T-cell (primary cell): ENCODE measurements around the gene CLDN18. TPM values are rescaled to one million over a fixed set of nuclear protein-coding genes. Genes with fewer than 3 reads are reported as not detected.

Experiments used
- ATAC-seq, 4 experiments: fragments of 200-7000 bp in 3 of 4; fragments of 150-1000 bp in 1 of 4; cut with Tn5 transposase; replicated peaks in 1 of 4; 1 replicate in 3 of 4; 2 replicates in 1 of 4; pipeline ENCODE4 v1.10.0; 2021; ENCODE audit warnings: moderate library complexity in 3 of 4, mild to moderate bottlenecking in 2 of 4, moderate number of reproducible peaks in 1 of 4
- CTCF ChIA-PET, 2 donors: fragments of 300-600 bp; sonication (Branson Sonifier 250); formaldehyde crosslinking; loops; one replicate each; lab custom pipeline; 2022; ENCODE audit warnings: antibody characterized with exemption in 2 of 2; lab: Charles Lee
- POLR2A ChIA-PET, 2 donors: fragments of 300-600 bp; sonication (Branson Sonifier 250); formaldehyde crosslinking; loops; one replicate each; lab custom pipeline; 2022; ENCODE audit warnings: antibody characterized with exemption in 2 of 2; lab: Charles Lee
- DNase-seq, 35 experiments: peaks; one replicate each; pipeline versions ENCODE4 v3.0.0 to v3.0.0-alpha.2; 2013 to 2023
- H3K27ac ChIP-seq: one replicate; pipeline ENCODE4 v1.5.1; 2013; ENCODE audit warnings: low read length
- H3K27me3 ChIP-seq, 2 experiments: replicated peaks in 1 of 2; 1 replicate in 1 of 2; 2 replicates in 1 of 2; pipeline versions ENCODE4 v1.6.1 to v1.7.0; 2013; ENCODE audit warnings: low read length in 1 of 2, mixed read lengths in 1 of 2; ENCODE audit not compliant: control insufficient read depth in 2 of 2, insufficient read depth in 2 of 2; ENCODE audit errors: extremely low read depth in 1 of 2
- H3K36me3 ChIP-seq, 2 donors: 1 replicate in 1 of 2; 2 replicates in 1 of 2; pipeline versions ENCODE4 v1.6.1 to v1.7.0; 2013; ENCODE audit warnings: low read length in 1 of 2; ENCODE audit not compliant: control insufficient read depth in 2 of 2, insufficient read depth in 1 of 2; ENCODE audit errors: extremely low read depth in 1 of 2
- H3K4me1 ChIP-seq, 2 experiments: 1 replicate in 1 of 2; 2 replicates in 1 of 2; pipeline versions ENCODE4 v1.6.1 to v1.7.0; 2013; ENCODE audit warnings: low read length in 2 of 2, mixed read lengths in 1 of 2; ENCODE audit not compliant: insufficient read depth in 2 of 2, control insufficient read depth in 1 of 2; ENCODE audit errors: extremely low read depth in 1 of 2
- H3K4me3 ChIP-seq, 2 donors: 1 replicate in 1 of 2; 2 replicates in 1 of 2; pipeline versions ENCODE4 v1.5.1 to v1.7.0; 2013; ENCODE audit warnings: mild to moderate bottlenecking in 2 of 2, low read length in 1 of 2, moderate library complexity in 1 of 2; ENCODE audit not compliant: control insufficient read depth in 1 of 2; ENCODE audit errors: extremely low read depth in 1 of 2
- H3K9me3 ChIP-seq: 2 replicates; pipeline ENCODE4 v1.7.0; 2013
- H3K27ac Mint-ChIP-seq, 2 donors: one replicate each; pipeline ENCODE4 v1.8.0; 2020 to 2021; ENCODE audit warnings: mild to moderate bottlenecking in 2 of 2, mixed read lengths in 2 of 2
- H3K27me3 Mint-ChIP-seq, 2 donors: one replicate each; pipeline ENCODE4 v1.8.0; 2021 to 2022; ENCODE audit warnings: mixed read lengths in 2 of 2
- H3K36me3 Mint-ChIP-seq: one replicate; pipeline ENCODE4 v1.8.0; 2021; ENCODE audit warnings: mixed read lengths
- H3K4me1 Mint-ChIP-seq, 3 donors: one replicate each; pipeline ENCODE4 v1.8.0; 2020 to 2022; ENCODE audit warnings: mixed read lengths in 3 of 3, mild to moderate bottlenecking in 1 of 3
- H3K4me3 Mint-ChIP-seq, 3 donors: one replicate each; pipeline ENCODE4 v1.8.0; 2020 to 2022; ENCODE audit warnings: mild to moderate bottlenecking in 3 of 3, mixed read lengths in 3 of 3, moderate library complexity in 3 of 3
- H3K9me3 Mint-ChIP-seq, 3 donors: one replicate each; pipeline ENCODE4 v1.8.0; 2020 to 2022; ENCODE audit warnings: mixed read lengths in 3 of 3
- WGBS: methylation state at CpG from one replicate; pipeline ENCODE4 v1.1.5; 2013; ENCODE audit warnings: missing lambda C conversion rate; ENCODE audit not compliant: insufficient coverage; 5-methylcytosine and 5-hydroxymethylcytosine counted together
- total RNA-seq, 35 experiments: library from RNA in 6 of 35; stranded (reverse) in 6 of 35; fragments of 120-200 nt in 1 of 35; gene quantifications; one replicate each; pipeline versions ENCODE4 v1.2.1 to v1.2.4 and lab custom pipeline; 2013 to 2026

Gene CLDN18
- total RNA-seq, 5 donors from 2014 or later (not counting 1 experiment from before 2014, with no cell fraction given), result 0.18 to 0.47 (median 0.23) TPM; not detected in 2

GRCh38 chr3:137987723-137988122 is 22.2 kb upstream of the CLDN18 start:
- H3K27me3 Mint-ChIP-seq, result peaks cover 0 to 3% of the 10 kb centered on the region in 2 donors
- Histone ChIP-seq H3K27ac (no peak overlapping the region), H3K4me3 (no peak overlapping the region), H3K4me1 (no peaks in the 10 kb centered on the region), H3K36me3 (no peaks in the 10 kb centered on the region), H3K27me3 (no peaks in the 10 kb centered on the region), H3K9me3 (no peaks in the 10 kb centered on the region)
- no peak for DNase-seq
- ChIA-PET POLR2A (no interaction called here), CTCF (no interaction called here)
- H3K4me1 Mint-ChIP-seq, result no peaks in the 10 kb centered on the region
- no peak overlapping the region for H3K4me3 Mint-ChIP-seq
- WGBS, result no CpG with 5 or more reads among the region's 1 CpG
- H3K36me3 Mint-ChIP-seq, result no peaks in the 10 kb centered on the region
- H3K27ac Mint-ChIP-seq, result no peak overlapping the region
- peaks cover 0 to 4% (median 0%) of the 10 kb centered on the region in 3 donors for H3K9me3 Mint-ChIP-seq
- ATAC-seq, result no peak

DNA sequence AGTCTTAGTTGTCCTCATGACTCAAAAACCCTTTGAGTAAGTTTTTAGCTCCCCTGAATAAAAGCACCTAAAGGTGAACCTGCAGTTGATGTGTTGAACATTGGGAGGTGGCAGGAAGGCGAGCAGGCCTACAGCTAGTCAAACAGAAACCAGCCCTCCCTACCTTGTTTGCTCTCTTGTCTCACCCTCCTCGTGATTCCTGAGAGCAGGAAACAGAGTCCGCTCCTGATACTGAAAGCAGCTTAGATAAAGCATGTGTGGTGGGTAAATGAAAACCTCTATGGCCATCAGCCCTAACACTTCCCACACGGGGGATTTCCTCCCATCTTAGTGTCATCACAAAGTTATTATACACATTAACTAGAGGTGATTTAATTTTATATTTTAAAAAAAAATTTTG is 21.8 kb upstream of the CLDN18 start:
- Mint-ChIP-seq H3K4me3 (no peak overlapping the region), H3K27me3 (peaks cover 0 to 3% of the 10 kb centered on the region in 2 donors)
- CTCF ChIA-PET, result no interaction called here

GRCh38 chr3:137988982-137989381 is 21.0 kb upstream of the CLDN18 start:
- WGBS, result 50% methylated on average over 1 of the region's 3 CpGs
- H3K9me3 ChIP-seq, result no peaks in the 10 kb centered on the region
- no peaks in the 10 kb centered on the region for H3K36me3 ChIP-seq
- ChIA-PET POLR2A (no interaction called here), CTCF (no interaction called here)
- ATAC-seq, result no peak
- Mint-ChIP-seq H3K36me3 (no peaks in the 10 kb centered on the region), H3K9me3 (peaks cover 0 to 3% (median 1%) of the 10 kb centered on the region in 3 donors), H3K4me3 (no peak overlapping the region), H3K27me3 (peaks cover 0 to 3% of the 10 kb centered on the region in 2 donors), H3K27ac (no peak overlapping the region), H3K4me1 (no peaks in the 10 kb centered on the region)
- no peak overlapping the region for H3K27ac ChIP-seq
- DNase-seq, result no peak
- H3K4me3 ChIP-seq, result no peak overlapping the region
- no peaks in the 10 kb centered on the region for H3K27me3 ChIP-seq
- no peaks in the 10 kb centered on the region for H3K4me1 ChIP-seq

More for the DNA sequence above, 21.8 kb upstream of the CLDN18 start:
- H3K27me3 ChIP-seq, result no peaks in the 10 kb centered on the region
- no peaks in the 10 kb centered on the region for H3K4me1 ChIP-seq
- no peaks in the 10 kb centered on the region for H3K9me3 Mint-ChIP-seq
- no peaks in the 10 kb centered on the region for H3K9me3 ChIP-seq
- DNase-seq (no peak), ATAC-seq (no peak)
- no peak overlapping the region for H3K27ac ChIP-seq
- no CpG with 5 or more reads among the region's 4 CpGs for WGBS
- POLR2A ChIA-PET, result no interaction called here
- H3K4me1 Mint-ChIP-seq, result no peaks in the 10 kb centered on the region
- H3K27ac Mint-ChIP-seq, result no peak overlapping the region
- H3K36me3 Mint-ChIP-seq, result no peaks in the 10 kb centered on the region
- no peaks in the 10 kb centered on the region for H3K36me3 ChIP-seq
- H3K4me3 ChIP-seq, result no peak overlapping the region

DNA sequence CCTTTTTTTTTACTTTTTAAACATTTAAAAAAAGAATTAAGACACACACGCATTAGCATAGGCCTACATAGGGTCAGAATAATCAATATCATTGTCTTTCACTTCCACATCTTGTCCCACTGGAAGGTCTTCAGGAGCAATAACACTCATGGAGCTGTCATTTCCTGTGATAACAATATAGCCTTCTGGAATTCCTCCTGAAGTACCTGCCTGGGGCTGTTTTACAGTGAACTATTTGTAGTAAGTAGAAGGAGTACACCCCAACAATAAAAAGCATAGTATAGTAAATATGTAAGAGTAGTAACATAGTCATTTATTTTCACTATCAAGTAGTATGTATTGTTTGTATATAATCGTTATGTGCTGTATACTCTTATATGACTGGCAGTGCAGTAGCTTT is 19.5 kb upstream of the CLDN18 start:
- Mint-ChIP-seq H3K27ac (no peak overlapping the region), H3K36me3 (no peaks in the 10 kb centered on the region), H3K4me3 (no peak overlapping the region), H3K27me3 (peaks cover 3% of the 10 kb centered on the region in 2 donors), H3K9me3 (peaks cover 0 to 8% (median 6%) of the 10 kb centered on the region in 3 donors), H3K4me1 (no peaks in the 10 kb centered on the region)
- ChIA-PET POLR2A (no interaction called here), CTCF (no interaction called here)
- Histone ChIP-seq H3K9me3 (no peaks in the 10 kb centered on the region), H3K4me3 (no peak overlapping the region), H3K36me3 (no peaks in the 10 kb centered on the region), H3K27me3 (no peaks in the 10 kb centered on the region), H3K4me1 (no peaks in the 10 kb centered on the region), H3K27ac (no peak overlapping the region)
- no peak for DNase-seq
- WGBS, result 100% methylated on average over 1 of the region's 2 CpGs
- ATAC-seq, result no peak

- Histone ChIP-seq H3K27me3 (no peaks in the 10 kb centered on the region), H3K9me3 (no peaks in the 10 kb centered on the region), H3K36me3 (no peaks in the 10 kb centered on the region), H3K4me1 (no peaks in the 10 kb centered on the region), H3K4me3 (no peak overlapping the region), H3K27ac (no peak overlapping the region)
- 50% methylated on average over 3 of the region's 4 CpGs for WGBS
- H3K9me3 Mint-ChIP-seq, result peaks cover 0 to 8% (median 6%) of the 10 kb centered on the region in 3 donors
- DNase-seq, result no peak
- peaks cover 8 to 9% of the 10 kb centered on the region in 2 donors for H3K27me3 Mint-ChIP-seq
- H3K36me3 Mint-ChIP-seq, result no peaks in the 10 kb centered on the region
- POLR2A ChIA-PET, result no interaction called here
- ATAC-seq, result no peak
- no peaks in the 10 kb centered on the region for H3K4me1 Mint-ChIP-seq
- H3K27ac Mint-ChIP-seq, result no peak overlapping the region
- CTCF ChIA-PET, result interaction anchor here in 1 of 2 donors (0.8 kb wide), 1 partner anchor 17 kb away, joined by 3 read pairs; no protein-coding TSS in a partner anchor
- H3K4me3 Mint-ChIP-seq, result no peak overlapping the region
Measured at GRCh38 chr3:137992592-137992991, 17.4 kb upstream of the CLDN18 start.

DNA sequence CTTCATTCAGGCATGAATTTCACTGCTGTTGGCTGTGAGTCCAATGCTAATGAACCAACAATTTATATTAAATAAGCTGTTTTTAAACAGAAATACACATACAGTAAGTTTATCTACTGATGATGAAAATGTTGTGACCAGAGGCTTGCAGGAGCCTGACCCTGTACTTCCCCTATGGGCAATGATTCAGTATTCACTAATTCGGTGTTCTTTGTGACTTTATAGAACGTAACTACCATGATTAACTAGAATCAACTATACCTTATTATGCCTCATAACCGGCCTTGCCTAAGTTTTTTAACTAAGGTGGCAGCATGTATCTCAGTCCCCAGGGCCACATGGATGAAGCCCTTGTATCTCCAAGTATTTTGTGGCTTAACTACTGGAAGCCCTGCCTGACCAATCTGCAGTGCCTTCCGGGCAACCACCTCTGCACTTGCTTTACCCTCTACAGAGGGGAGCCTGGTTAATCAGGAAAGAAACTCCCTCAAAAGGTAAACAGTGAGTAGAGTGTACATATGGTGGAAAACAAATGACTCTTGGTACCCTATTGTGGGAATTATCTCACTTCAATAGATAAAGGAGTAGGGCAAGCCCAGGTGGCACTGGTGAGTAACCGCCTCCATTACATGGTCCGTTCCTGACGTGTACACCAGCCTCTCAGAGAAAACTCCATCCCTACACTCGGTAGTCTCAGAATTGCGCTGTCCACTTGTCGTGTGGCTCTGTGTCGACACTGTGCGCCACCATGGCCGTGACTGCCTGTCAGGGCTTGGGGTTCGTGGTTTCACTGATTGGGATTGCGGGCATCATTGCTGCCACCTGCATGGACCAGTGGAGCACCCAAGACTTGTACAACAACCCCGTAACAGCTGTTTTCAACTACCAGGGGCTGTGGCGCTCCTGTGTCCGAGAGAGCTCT is 11.6 kb upstream of the CLDN18 start:
- CTCF ChIA-PET, result interaction anchor here in 1 of 2 donors (0.6 kb wide), 1 partner anchor 1568 kb away, joined by 3 read pairs; no protein-coding TSS in a partner anchor
- H3K4me1 ChIP-seq, result no peaks in the 10 kb centered on the region
- WGBS, result 93% methylated on average over 15 of the region's 18 CpGs

More for the DNA sequence above, 11.6 kb upstream of the CLDN18 start:
- no peak overlapping the region for H3K27ac ChIP-seq
- peaks cover 0 to 8% (median 6%) of the 10 kb centered on the region in 3 donors for H3K9me3 Mint-ChIP-seq
- no peak overlapping the region for H3K27ac Mint-ChIP-seq
- H3K36me3 ChIP-seq, result no peaks in the 10 kb centered on the region
- H3K4me3 Mint-ChIP-seq, result no peak overlapping the region
- no peaks in the 10 kb centered on the region for H3K36me3 Mint-ChIP-seq
- POLR2A ChIA-PET, result no interaction called here
- no peaks in the 10 kb centered on the region for H3K9me3 ChIP-seq
- H3K4me3 ChIP-seq, result no peak overlapping the region
- no peak for DNase-seq
- no peak for ATAC-seq
- H3K27me3 ChIP-seq, result peaks cover 0 to 14% of the 10 kb centered on the region in 2 experiments
- H3K27me3 Mint-ChIP-seq, result peaks cover 20% of the 10 kb centered on the region in 2 donors
- no peaks in the 10 kb centered on the region for H3K4me1 Mint-ChIP-seq
